ENCODE data around the gene PNMA1.
A peak's percentile ranks its signal among the peaks of the same experiment; 100 is the strongest.
"Not testable (repeated sequence)": the region's sequence is repeated elsewhere in the genome, so short reads cannot be mapped to it uniquely, and the experiment has no call there.

The PNMA1 gene

DNA sequence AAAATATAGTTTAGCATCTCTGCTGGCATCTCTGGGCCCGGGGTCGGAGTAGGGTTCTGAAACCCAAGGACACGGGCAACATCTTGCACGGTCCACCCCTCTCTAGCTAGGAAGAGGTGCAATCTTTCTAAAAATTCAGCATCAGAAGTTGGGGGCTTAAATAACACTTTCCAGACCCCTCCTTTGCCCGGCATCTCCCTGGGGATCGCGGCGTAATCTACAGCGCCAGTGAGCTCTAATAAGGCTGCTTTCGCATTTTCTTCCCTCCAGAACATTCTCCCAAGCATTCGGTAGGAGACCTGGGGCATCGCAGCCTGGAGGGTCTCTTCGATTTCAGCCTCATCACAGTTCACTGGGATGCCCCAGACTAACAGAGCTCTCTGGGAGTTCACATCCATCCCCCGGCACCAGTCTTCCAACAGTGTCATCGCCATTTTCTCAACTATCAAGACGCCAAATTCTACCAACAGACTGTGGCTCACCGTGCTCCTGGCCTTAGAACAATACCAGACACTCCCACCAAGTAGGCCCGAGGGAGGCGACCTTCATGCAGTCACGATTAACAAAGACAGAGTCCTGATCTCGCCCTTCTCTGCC lies 880 bp downstream of the PNMA1 start:
- DNase-seq: no peak

- peak; percentile 39 for DNase-seq
These were observed 1.5 kb downstream of the PNMA1 start for GRCh38 chr14:73712540-73713180.

- no peak for DNase-seq
These were observed 2.1 kb downstream of the PNMA1 start for GRCh38 chr14:73712071-73712506.

- DNase-seq: no peak
These were observed 3.4 kb downstream of the PNMA1 start for GRCh38 chr14:73710737-73711136.

GRCh38 chr14:73709904-73710469 lies 4.2 kb downstream of the PNMA1 start:
- DNase-seq: no peak

GRCh38 chr14:73708076-73708475 lies 6.1 kb downstream of the PNMA1 start:
- not testable (repeated sequence) for DNase-seq

DNA sequence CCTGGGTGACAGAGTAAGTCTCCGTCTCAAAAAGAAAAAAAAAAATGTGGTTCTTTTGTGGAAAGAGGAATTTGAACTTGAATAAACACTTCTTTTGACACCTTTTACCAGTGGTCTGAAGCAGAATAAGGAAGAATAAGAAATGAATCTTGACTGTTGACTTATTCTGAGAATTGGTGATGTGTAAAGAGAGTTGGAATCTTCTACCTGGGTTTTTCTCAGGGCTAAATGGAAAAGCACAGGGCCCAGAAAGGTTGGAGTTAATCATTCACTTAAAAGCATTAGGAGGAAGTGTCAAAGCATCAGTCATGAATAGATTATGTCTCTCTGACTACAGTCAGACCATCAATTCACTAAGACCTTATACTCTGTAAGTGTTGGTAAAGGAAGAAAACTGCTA lies 13.9 kb downstream of the PNMA1 start:
- no peak for DNase-seq

GRCh38 chr14:73696466-73697400 lies 17.5 kb downstream of the PNMA1 start:
- DNase-seq: no peak

- no peak for DNase-seq
These were observed 18.2 kb downstream of the PNMA1 start for GRCh38 chr14:73695997-73696396.

DNA sequence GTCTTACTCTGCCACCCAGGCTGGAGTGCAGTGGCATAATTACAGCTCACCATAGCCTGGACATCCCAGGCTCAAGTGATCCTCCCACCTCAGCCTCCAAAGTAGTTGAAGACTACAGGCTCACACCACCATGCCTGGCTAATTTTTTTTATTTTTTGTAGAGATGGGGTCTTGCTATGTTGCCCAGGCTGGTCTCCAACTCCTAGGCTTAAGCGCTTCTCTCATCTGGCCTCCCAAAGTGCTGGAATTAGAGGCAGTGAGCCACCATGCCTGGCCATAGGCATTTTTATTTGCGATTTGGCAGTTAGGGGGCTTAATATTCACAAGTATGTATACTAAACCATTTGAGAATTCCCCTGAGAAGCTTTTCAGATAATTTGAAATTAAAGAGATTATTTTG lies 19.1 kb downstream of the PNMA1 start:
- no peak for DNase-seq

- no peak for DNase-seq
These were observed 20.1 kb downstream of the PNMA1 start for GRCh38 chr14:73694083-73694482.

DNA sequence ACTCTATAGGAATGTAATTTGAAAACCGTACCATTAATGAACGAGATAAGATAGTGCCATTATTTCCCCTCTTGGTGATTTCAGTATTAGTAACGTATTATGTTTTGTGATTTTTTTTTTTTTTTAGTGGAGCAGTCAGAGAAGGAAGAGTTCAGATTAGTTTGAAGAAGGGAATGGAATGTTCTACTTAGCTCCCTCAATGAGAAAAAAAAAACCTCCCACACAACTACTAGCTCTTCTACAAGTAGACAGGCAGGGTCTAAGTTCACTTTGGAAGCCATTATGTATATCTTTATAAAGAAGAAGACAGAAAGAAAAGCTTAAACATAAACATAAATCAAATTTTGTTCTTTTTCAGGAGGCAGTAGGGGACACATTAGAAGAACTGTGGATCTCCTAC lies 27.3 kb downstream of the PNMA1 start:
- no peak for DNase-seq

GRCh38 chr14:73685328-73685727 lies 28.9 kb downstream of the PNMA1 start:
- no peak for DNase-seq

GRCh38 chr14:73684627-73685026 lies 29.6 kb downstream of the PNMA1 start:
- DNase-seq: no peak

GRCh38 chr14:73680821-73681220 lies 33.4 kb downstream of the PNMA1 start:
- no peak for DNase-seq

GRCh38 chr14:73678698-73679097 lies 35.5 kb downstream of the PNMA1 start:
- no peak for DNase-seq

DNA sequence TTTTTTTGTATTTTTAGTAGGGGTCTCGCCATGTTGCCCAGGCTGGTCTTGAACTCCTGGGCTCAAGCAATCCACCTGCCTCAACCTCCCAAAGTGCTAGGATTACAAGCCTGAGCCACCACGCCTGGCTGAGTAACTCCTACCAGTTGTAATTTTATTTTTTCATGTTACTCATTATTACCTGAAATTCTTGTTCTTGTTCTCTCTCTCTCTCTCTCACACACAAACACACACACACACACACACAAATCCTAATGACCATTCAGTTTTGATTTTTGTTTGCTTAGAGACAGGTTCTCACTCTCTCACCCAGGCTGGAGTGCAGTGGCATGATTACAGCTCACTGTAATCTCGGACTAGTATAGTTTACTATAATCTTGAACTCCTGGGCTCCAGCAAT lies 39.2 kb downstream of the PNMA1 start:
- no peak for DNase-seq

DNA sequence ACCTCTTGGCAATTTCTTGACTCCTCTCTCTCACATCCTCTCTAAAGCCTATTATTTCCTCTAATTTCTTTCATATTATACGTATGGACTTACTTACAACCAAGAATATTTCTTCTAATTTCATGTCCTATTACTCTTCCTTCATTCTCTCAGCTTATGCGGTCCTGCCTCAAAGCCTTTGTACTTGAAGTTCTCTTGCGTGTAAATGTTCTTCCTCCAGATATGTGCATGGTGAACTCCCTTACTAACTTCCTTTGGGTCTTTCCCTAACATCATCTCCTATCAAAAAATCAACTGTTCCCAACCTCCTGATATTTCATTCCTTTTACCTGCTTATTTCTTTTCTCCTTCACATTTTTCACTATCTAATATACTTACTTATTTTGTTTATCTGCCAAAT lies 46.3 kb downstream of the PNMA1 start:
- DNase-seq: no peak

DNA sequence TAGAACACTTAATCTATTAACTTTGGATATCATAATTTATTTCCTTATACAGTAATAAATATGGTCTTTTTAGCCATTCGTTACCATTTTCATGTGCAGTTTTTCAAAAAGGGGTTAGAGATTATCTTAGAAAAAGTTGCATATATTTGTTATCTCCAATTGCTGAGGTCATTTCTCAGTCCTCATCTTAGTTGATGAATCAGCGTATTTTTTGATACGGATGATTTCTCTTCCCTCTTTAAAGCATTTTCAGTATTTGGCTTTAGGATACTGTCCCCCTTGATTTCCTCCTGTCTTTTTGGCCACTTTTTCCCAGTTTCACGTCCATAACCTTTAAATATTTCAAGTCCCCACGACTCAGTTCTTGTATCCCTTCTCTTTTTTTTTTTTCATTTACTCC lies 47.6 kb downstream of the PNMA1 start:
- DNase-seq: no peak

DNA sequence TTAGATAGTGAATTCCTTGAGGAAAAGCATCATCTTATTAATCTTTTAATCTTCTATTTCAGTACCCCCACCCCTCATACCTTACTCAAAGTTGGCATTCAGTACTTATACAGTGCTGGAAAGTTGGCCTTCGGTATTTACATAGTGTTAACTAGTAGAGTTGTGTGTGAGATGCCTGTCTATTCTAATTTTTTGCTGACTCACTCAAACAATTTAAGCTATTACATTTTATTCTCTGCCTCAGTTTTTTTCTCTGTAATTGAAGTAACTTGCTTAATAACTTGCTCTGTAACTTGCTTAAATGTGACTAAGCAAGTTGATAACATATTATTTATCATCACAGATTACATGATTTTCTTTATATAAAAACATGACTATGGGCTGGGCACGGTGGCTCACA lies 49.1 kb downstream of the PNMA1 start:
- DNase-seq: no peak

GRCh38 chr14:73663548-73664212 lies 50.5 kb downstream of the PNMA1 start:
- DNase-seq: no peak

DNA sequence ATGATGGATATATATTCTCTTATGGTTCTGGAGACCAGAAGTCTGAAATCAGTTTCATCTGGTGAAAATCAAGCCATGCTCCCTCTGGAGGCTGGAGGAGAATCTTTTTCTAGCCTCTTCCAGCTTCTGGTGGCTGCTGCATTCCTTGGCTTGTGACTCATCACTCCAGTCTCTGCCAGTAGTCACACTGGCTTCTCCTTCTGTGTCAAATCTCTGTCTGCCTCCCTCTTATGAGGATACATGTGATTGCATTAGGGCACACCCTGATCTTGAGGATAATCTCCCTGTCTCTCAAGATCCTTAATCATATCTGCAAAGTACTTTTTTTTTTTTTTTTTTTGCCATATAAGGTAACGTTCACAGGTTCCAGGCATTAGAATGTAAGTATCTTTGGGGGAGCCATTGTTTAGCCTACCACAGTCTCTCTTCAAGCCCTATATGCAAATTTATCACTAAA lies 51.7 kb downstream of the PNMA1 start:
- no peak for DNase-seq

DNA sequence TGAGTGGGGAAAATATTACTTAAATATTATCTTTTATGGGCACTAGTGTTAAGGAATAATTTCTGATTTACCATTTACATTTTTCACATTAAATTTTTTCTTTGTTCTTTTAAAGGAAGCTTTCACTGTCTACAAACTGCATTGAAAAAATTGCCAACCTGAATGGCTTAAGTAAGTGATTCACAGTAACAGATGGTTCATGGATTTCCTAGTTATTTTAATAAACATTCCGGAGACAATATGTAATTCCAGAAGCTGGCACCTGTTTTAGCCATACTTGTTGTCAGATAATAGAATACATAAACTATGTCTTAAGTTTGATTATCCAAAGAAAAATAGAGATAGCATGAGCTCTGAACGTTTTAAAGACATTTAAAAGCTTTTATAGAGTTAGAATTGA lies 52.3 kb downstream of the PNMA1 start:
- no peak for DNase-seq

Data from NCI-H748 treated with DMSO at 0.1 percent for 48 hours (cell line).